GM18858 (cell line): ENCODE measurements around the gene FRY.

Experiments used
- ATAC-seq: cut with Tn5 transposase; IDR thresholded peaks from one replicate; pipeline ENCODE4 v1.9.1; 2021; ENCODE audit not compliant: unreplicated experiment

FRY gene

DNA sequence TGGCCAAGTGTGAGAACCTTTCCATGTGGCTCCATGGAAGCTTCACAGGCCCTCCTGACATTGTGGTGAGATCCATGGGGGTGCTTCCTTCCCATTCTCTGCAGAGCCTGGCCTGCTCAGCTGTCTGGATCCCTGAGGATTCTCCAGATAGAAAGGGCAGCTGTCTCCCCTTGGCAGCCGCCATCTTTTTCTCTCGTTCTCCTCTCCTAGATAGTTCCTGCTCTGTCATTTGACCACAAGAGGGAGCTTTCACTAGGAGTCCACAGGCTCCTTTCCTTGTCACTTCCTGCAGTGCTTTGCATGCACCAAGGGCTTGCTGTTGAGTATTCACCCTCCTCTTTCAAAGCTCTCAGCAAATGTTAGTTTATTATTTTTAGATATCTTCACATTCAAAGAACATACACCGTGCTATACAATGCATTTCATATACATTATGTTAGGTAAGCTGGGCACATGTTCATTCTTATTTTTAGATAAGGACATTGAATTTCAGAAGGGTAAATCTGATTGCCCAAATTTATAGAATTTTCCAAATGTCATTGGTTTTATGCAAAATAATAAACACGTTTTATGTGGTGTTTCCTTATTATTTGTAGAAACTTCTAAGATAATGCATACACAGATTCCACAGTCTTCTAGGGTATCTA, 133.2 kb downstream of the FRY start:
- ATAC-seq, result no peak

DNA sequence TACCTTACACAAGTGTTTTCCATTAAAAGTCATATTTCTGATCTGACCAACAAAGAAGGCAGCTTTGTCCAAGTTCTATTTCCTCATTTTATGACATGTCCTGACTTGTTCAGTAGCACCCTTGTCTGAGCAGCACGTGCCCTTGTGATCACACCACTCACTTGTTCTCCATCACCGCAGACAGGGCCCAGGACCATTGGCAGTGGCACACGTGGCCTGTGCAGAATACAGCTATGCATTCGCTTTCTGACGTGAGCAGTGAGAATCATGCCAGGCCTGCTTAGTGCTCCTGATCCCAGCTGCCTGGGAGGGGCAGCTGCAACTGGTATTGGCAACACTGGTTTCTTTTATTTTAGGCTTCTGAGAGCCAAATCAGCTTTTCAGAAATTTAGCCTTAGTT, 134.2 kb downstream of the FRY start:
- no peak for ATAC-seq

DNA sequence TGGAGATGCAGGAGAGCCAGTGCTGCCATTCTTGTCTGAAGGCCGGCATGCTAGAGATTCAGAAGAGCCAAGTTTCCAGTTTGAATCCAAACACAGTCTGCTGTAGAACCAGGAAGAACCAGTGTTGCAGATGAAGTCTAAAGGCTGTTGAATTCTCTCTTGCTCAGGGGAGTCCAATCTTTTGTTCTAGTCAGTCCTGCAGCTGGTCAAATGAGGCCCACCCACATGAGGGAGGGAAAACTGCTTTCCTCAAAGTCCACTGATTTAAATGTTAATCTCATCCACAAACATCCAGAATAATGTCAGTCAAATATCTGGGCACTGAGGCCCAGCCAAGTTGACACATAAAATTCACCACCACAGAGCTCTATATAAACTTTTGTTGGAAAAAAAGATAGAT, 136.6 kb downstream of the FRY start:
- no peak for ATAC-seq

DNA sequence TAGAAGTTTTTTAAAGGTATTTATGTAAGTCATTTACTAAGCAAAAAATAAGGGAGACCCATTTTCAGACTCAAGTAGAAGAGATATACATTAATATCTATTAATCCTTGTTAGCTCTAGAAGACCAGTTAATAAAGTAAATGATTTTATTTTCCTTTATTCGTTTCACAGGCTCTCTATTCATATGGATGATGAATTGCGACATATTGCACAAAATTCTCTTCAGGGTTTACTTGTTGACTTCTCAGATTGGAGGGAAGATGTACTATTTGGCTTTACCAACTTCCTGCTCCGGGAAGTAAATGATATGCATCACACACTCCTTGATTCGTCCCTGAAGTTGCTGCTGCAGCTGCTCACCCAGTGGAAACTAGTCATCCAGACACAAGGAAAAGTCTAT, 139.3 kb downstream of the FRY start:
- no peak for ATAC-seq

DNA sequence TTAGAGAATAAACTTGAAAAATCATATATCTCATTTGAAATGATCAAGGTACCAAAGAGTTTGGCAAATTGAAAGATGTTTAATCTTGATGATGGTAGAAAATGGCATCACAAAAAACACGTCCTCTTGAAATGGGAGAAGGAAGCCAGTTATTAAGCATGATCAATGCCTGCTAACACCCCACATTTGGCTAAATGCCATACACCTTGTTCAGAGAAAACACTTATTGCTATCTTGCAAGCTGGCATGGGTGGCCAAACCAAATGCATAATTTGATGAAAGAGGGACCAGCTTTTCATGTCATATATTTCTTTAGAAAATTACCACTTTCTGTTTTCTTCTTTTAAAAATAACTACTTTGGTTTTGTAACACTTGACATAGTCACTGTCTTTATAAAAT, 142.3 kb downstream of the FRY start:
- no peak for ATAC-seq

DNA sequence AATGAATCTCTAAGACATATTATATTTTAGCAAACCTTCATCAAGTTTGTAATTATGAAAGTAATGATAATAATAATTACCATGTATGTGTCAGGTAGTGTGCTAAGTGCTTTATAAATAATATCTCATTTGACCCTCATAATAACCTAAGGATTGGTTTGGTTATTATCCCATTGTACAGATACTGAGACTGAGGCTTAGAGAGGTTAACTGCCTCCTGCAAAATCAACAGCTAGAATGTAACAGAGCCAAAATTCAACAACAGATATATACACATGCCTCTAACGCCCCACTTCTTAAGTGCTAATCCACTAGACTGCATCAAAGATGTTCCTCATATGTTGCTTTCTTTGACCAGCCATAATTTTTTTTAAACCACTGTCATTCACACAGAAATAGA, 142.8 kb downstream of the FRY start:
- no peak for ATAC-seq

DNA sequence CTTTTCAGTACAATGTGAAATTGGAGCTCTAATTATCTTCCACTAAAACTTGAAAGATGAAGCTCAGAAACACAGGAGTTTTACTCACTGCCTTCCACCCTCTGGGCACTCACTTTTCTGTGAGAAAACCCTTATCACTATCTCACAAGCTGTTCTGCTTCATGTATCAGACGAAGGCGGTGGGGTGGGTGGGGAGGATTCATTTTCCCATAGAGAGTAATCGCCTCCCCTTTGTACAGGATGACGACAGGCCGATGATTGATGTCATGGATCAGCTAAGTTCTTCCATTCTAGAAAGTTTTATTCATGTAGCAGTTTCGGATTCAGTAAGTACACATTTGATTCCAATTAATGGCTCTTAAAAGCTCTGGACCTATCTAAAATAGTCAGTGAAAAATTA, 143.7 kb downstream of the FRY start:
- no peak for ATAC-seq

DNA sequence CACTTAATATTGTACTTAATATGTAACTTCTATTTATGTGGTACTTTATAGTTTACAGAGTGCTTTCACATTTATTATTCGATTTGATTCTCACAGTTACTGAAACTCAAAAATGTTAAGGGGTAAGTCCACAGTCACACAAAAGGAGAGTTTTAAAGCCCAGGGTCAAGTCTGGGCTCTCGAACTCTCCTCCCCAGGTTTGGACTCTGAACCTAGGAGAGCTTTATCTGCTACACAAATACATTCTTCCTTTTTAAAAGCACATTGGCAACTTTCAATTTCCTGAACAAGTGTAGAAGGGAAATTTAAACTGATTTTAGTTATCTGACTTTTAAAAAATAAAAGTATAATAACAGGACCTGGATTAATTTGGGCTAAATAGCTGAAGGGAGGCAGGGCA, 144.4 kb downstream of the FRY start:
- no peak for ATAC-seq

DNA sequence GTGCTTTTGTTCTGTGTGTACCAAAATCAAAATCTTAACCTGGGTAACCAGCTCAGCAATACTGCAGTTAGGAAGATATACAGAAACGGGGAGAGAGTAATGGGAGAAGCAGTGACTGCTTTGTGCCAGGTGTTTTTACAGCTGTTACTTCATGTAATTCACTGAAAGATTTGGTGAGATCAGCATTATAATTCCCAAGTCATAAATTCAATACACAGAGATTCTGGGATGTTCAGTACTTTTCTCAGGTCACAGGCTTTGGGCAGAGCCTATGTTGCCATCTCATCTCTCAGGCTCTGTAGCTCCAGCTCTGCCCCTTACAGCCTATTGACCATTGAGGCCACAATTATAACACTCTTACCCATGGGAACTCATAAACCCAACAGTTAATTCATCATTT, 145.1 kb downstream of the FRY start:
- ATAC-seq, result no peak

DNA sequence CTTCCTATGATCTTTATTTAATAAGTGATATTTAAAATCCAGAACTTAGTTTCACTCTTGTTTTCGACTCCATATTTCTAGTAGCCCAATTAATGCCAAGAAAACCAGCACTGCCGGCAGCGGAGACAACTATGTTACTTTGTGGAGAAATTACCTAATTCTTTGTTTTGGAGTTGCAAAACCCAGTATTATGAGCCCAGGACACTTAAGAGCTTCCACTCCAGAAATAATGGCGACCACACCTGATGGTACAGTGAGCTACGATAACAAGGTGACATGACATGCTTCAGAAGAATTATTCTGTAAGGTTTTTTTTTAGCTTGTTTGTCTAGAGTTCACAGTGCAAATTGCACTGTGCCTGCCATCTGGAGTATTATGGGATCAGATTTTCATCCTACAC, 147.2 kb downstream of the FRY start:
- no peak for ATAC-seq

DNA sequence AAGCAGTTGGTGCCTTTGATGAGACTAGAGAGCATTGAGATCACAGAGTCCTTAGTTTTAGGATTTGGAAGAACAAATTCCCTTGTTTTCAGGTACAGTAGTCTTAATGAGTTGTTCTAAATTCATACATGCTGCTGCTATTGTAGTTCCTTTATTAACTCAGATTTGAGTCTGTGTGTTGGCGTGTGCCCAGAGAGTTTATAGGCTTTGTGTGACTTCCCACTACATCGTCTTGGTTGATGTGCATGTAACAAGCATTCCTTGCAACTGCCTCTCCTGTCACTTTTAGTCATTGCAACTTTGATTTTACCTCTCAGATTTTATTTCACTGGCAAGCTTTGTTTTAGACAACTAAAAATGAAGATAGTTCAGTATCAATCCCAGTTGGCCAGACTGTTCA, 148.1 kb downstream of the FRY start:
- ATAC-seq, result no peak

DNA sequence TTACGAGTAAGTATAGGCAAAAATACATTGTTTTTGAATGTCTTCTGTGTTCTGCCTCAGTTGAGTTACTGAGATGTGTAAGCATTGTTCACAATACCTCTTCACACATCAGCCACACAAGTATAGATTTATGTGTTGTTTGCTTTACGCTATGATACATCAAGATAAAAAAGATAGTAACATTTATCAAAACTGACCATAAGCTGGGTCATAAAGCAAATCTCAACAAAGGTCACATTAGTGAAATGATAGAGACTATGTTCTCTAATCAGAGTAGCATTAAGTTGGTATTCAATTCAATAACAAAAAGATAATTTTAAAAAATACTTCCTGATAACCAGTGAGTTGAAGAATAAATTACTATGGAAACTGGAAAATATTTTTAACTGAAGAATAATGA, 156.1 kb downstream of the FRY start:
- ATAC-seq, result no peak

DNA sequence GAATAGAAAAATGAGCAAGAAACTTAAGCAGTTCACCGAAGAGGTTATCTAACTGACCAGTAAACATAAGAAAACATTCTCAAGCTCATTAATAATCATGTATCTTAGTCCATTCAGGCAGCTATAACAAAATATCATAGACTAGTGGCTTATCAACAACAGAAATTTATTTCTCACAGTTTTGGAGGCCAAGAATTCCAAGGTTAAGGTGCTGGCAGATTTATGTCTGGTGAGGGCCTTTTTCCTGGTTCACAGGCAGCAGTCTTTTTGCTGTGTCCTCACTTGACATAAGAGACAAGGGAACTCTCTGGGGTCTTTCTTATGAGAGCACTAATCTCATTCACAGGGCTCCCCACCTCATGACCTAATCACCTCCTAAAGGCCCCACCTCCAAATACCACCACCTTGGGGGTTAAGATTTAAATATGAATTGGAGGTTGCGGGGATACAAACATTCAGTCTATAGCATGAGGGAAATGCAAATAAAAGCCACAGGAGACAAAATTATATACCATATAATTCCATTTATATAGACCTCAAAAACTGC, 160.0 kb downstream of the FRY start:
- no peak for ATAC-seq

DNA sequence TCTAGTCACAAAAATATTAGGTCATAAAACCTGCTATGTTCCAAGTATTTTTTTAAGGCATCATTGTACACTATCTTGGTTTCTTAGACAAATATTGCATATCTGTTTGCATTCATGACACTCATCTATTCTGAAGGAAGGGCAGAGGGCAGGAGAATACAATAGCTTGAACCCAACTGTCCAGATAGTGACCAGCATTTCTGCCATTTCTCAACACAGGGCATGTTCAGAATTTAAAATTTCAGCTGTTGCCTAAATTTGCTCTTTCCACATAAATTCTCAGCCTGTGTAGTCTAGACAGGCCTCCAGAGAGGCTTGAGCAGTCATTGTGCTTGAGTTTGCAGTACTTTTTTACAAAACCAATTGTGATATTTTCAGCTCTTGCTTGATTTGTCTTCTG, 164.1 kb downstream of the FRY start:
- ATAC-seq, result no peak

DNA sequence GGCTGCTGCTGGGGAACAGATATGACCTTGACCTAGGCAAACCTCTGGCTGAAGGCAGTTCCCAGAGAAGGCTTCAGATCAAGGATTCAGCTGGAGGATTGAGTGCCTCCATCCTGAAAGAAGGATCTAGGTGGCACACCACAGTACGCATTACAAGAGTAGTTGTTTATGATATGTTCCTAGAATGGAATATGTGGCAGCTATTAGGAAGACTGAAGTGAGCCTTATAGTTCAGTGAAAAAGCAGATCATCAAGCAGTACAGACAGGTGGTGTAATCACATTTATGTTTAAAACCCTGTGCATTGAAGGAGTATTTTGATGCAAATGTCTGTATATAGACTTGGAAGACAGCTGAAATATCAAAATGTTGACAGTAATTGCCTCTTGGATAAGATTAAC, 167.6 kb downstream of the FRY start:
- ATAC-seq, result no peak

DNA sequence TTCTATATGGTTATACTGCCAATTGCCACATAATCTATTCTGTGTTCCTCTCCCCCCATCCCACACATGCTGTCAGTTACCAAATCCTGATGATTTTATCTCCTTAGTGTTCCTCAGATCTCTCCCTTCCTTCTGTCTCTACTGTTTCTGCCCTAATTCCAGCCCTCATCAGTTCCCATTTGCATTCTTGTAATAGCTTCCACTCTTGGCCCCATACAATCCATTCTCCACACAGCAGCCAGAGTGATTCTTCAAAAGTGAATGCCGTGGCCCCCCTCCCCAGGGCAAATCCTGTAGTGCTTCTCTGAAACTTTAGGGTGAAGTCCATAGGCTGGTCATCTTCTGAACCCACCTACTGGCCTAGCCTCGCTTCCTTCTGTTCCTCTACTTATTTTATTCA, 169.2 kb downstream of the FRY start:
- no peak for ATAC-seq

DNA sequence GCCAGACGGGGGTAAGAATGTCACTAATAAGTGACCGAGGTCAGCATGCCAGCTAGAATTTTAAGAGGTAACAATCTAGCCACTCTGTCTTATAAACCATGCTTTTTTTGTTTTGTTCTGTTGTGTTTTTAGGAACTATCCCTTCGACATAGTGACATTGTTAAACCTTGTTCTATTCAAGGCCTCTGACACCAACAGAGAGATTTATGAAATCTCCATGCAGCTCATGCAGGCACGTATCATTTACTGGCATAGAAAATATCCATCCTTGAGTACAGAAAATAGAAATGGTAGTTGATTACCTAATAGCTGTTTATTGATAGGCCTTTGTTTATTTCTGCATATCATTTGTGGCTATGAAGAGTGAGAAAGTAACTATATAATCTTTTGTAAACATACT, 170.2 kb downstream of the FRY start:
- ATAC-seq, result no peak

DNA sequence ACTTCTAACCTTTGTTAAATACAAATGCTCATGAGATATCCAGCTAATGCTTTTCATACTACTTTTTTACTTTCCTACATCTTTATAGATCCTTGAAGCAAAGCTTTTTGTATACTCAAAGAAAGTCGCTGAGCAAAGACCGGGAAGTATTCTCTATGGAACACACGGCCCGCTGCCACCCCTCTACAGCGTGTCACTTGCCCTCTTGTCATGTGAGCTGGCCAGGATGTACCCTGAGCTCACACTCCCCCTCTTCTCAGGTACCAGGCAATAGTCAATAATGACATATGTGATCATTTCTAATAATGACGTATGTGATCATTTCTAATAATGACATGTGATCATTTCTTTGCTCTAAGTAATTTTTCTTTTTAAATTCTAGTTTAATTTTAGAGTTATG, 170.7 kb downstream of the FRY start:
- ATAC-seq, result no peak

DNA sequence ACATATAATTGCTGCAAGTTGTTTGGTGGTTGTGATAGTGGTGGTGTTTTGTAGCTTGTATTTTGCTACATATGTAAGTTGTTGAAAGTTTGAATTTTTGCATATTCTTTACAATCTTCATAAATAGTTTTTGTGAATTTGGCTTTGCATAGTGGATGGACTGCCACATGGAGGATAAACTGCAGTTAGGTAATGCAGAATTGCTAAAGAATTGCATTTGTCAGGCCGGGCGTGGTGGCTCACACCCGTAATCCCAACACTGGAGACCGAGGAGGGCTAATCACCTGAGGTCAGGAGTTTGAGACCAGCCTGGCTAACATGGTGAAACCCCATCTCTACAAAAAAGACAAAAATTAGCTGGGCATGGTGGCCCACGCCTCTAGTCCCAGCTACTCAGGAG, 171.6 kb downstream of the FRY start:
- ATAC-seq, result no peak

DNA sequence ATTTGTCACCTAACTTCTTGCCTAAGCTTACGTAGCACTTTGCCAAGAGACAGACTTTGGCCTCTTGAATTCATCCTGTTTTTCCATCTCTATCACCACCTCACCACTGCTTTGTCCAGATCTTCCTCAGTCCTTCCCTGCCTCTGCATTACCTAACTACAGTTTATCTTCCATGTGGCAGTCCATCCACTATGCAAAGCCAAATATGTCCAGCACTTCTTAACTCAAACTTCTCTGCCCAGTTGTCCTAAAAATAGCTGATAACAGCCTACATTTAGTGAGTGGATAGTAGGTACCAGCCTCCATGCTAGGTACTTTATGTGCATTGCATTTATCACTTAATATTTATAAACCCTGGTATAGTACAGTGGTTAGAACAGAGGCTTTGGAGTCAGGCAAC, 172.2 kb downstream of the FRY start:
- ATAC-seq, result no peak

DNA sequence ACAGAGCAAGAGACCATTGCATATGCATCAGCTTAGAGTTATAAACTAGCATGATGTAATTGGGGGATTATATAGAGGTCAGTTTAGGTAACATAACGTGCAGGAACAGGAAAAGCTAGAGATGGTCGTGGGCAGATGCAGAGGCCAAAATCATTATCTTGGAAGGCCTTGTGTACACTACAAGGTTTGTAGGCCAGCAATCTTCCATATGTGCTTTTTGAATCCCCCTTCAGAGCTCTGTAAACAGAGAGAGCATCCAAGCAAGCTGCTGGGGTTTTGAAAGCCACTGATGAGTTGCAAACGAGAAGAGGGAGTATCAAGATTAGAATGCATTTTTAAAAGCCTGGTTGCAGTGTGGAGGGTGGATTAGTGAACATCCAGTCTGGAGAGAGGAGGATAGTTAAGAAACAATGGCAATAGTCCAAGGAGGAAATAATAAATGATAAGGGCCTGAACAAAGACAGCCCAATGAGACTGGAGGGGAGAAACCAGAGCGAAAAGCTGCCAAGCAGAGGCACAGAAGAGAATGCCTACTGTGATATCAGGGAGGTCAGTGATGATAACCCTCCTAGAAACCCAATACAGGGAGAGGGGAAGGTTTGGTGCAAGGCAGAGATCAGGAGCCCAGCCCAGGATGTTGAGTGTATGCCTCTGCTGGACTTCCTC, 174.0 kb downstream of the FRY start:
- ATAC-seq, result no peak

DNA sequence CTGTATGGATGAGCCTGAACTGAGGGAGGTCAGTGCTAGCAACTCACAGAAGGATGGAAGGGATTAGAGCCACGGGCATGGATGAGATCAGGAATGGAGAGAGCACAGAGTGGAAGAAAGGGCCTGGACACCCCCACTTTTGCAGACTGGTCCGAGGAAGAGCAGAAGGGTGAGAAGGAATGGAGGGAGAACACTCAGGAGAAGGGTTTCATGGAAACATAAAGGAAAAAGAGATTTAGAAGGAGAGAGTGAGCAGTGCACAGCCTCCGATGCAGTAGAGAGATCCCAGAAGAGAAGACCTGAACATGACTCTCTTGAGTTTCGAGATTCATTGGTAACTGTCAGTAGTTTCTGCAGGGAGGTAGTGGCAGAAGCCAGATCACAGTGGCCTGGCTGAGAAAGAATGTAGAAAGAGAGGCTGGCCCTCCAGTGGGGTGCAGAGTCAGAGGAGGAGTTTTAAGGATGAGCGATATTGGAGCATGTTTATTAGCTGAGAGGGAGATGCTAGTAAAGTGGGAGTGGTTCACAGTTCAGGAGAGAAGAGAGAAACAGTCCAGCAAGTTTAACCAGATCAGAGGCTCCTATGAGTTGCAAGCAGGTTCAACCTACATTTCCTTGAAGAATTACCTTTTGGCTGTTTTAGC, 174.6 kb downstream of the FRY start:
- ATAC-seq, result no peak
